PC-9 (cell line): ENCODE results near the gene MYCT1. TPM values are rescaled to one million over a fixed set of nuclear protein-coding genes. Genes with fewer than 3 reads are reported as not detected.

ENCODE experiments used
- Bru-seq: library from RNA; stranded (reverse); fragments of 400-500 nt; gene quantifications from one replicate; lab custom pipeline; 2021; lab: Mats Ljungman, UMichigan
- BruChase-seq, 2 experiments: library from RNA; stranded (reverse); fragments of 400-500 nt; gene quantifications; one replicate each; lab custom pipeline; 2021; lab: Mats Ljungman, UMichigan
- BruUV-seq: library from RNA; stranded (reverse); fragments of 400-500 nt; replicated peaks from 2 replicates; lab custom pipeline; 2021; lab: Mats Ljungman, UMichigan
- CTCF ChIA-PET: fragments of 300-600 bp; sonication (Branson Sonifier 250); formaldehyde crosslinking; loops from one replicate; lab custom pipeline; 2022; ENCODE audit warnings: antibody characterized with exemption; lab: Charles Lee
- POLR2A ChIA-PET: fragments of 300-600 bp; sonication (Branson Sonifier 250); formaldehyde crosslinking; loops from one replicate; lab custom pipeline; 2022; ENCODE audit warnings: antibody characterized with exemption; ENCODE audit not compliant: unreplicated experiment; lab: Charles Lee
- DNase-seq, 2 experiments: peaks; one replicate each; pipeline versions ENCODE4 v3.0.0 to v3.0.0-alpha.2; 2015 to 2022; ENCODE audit warnings: mixed read lengths in 1 of 2
- H2AFZ ChIP-seq: fragments of 200-600 bp; sonication (generic); 2 replicates; pipeline ENCODE4 v1.8.1; 2017; ENCODE audit warnings: antibody characterized with exemption
- H3F3A ChIP-seq: fragments of 200-600 bp; sonication (generic); 2 replicates; pipeline ENCODE4 v1.8.1; 2017; ENCODE audit warnings: antibody characterized with exemption, mild to moderate bottlenecking, low read depth; ENCODE audit not compliant: insufficient read depth
- H3K27ac ChIP-seq: fragments of 200-600 bp; sonication (generic); 2 replicates; pipeline ENCODE4 v1.6.1; 2016; ENCODE audit warnings: mixed run types
- H3K27me3 ChIP-seq: fragments of 200-600 bp; sonication (generic); 2 replicates; pipeline ENCODE4 v1.6.1; 2016; ENCODE audit warnings: low read depth, mixed run types; ENCODE audit not compliant: insufficient read depth
- H3K36me3 ChIP-seq: fragments of 200-600 bp; sonication (generic); 2 replicates; pipeline ENCODE4 v1.6.1; 2016; ENCODE audit warnings: low read depth, mixed run types
- H3K4me1 ChIP-seq: fragments of 200-600 bp; sonication (generic); replicated peaks from 2 replicates; pipeline ENCODE4 v1.6.1; 2016; ENCODE audit warnings: mixed run types; ENCODE audit not compliant: insufficient read depth
- H3K4me2 ChIP-seq: fragments of 200-600 bp; sonication (generic); 2 replicates; pipeline ENCODE4 v1.6.1; 2017; ENCODE audit warnings: mixed run types
- H3K4me3 ChIP-seq: fragments of 200-600 bp; sonication (generic); 2 replicates; pipeline ENCODE4 v1.6.1; 2016; ENCODE audit warnings: mixed run types
- H3K79me2 ChIP-seq: fragments of 200-600 bp; sonication (generic); 2 replicates; pipeline ENCODE4 v1.6.1; 2017; ENCODE audit warnings: low read depth, mixed run types
- H3K9me2 ChIP-seq: fragments of 200-600 bp; sonication (generic); 2 replicates; pipeline ENCODE4 v1.8.1; 2017; ENCODE audit warnings: mild to moderate bottlenecking; ENCODE audit not compliant: insufficient read depth
- H3K9me3 ChIP-seq: fragments of 200-600 bp; sonication (generic); 2 replicates; pipeline ENCODE4 v1.8.1; 2016; ENCODE audit warnings: low read depth; ENCODE audit not compliant: insufficient read depth
- H4K20me1 ChIP-seq: fragments of 200-600 bp; sonication (generic); 2 replicates; pipeline ENCODE4 v1.8.1; 2017; ENCODE audit not compliant: insufficient read depth
- EZH2 ChIP-seq: fragments of 200-600 bp; sonication (generic); IDR thresholded peaks from 2 replicates; pipeline ENCODE4 v1.8.0; 2017; ENCODE audit warnings: antibody characterized with exemption, low read depth
- intact Hi-C: fragments of 100-400 bp; cut with micrococcal nuclease; formaldehyde crosslinking; loops from one replicate; pipeline ENCODE4 v1.10.0; 2022; ENCODE audit not compliant: unreplicated experiment
- long read RNA-seq: library from polyadenylated mRNA; stranded (forward); transcript quantifications from one replicate; pipeline ENCODE4 v2.0.0, GENCODE V29; 2022
- total RNA-seq: library from RNA; stranded (reverse); gene quantifications from 2 replicates; pipeline ENCODE4 v1.2.3, GENCODE V29; 2021
- TF ChIP-seq, protein P1 (sequence below): fragments of 200-600 bp; sonication (generic); conservative IDR thresholded peaks from 2 replicates; pipeline ENCODE4 v1.6.1; 2017; ENCODE audit warnings: mixed run types, antibody characterized with exemption, mild to moderate bottlenecking, moderate library complexity

MYCT1 gene
- total RNA-seq (not detected in 2 replicates), Bru-seq, nascent RNA (percentile 10 among the genes with signal in this experiment), BruChase-seq, experiment 1, labeled RNA remaining after a 2-hour chase (percentile 5 among the genes with signal in this experiment), BruChase-seq, experiment 2, labeled RNA remaining after a 6-hour chase (not detected)
- long read RNA-seq, result 0 reads

GRCh38 chr6:152697634-152698033 lies at the start of gene MYCT1:
TSS of gene MYCT1 (plus strand) at chr6:152697897. CDS start at chr6:152697903, 6 bp downstream.
- Histone ChIP-seq H4K20me1 (no peaks in the 10 kb centered on the region), H3K9me2 (no peaks in the 10 kb centered on the region), H2AFZ (no peak within 1 kb of the TSS), H3K36me3 (no peaks in the 10 kb centered on the region), H3K27me3 (no peaks in the 10 kb centered on the region), H3K4me3 (no peak within 1 kb of the TSS), H3K4me1 (no peaks in the 10 kb centered on the region), H3K27ac (no peak within 1 kb of the TSS), H3K4me2 (no peak within 1 kb of the TSS), H3K79me2 (no peaks in the 10 kb centered on the region), H3K9me3 (no peaks in the 10 kb centered on the region), H3F3A (no peaks in the 10 kb centered on the region)
- DNase-seq, result no peak
- CTCF ChIA-PET, result no interaction called here
- no peak for TF ChIP-seq EZH2
- TF ChIP-seq, protein P1, sequence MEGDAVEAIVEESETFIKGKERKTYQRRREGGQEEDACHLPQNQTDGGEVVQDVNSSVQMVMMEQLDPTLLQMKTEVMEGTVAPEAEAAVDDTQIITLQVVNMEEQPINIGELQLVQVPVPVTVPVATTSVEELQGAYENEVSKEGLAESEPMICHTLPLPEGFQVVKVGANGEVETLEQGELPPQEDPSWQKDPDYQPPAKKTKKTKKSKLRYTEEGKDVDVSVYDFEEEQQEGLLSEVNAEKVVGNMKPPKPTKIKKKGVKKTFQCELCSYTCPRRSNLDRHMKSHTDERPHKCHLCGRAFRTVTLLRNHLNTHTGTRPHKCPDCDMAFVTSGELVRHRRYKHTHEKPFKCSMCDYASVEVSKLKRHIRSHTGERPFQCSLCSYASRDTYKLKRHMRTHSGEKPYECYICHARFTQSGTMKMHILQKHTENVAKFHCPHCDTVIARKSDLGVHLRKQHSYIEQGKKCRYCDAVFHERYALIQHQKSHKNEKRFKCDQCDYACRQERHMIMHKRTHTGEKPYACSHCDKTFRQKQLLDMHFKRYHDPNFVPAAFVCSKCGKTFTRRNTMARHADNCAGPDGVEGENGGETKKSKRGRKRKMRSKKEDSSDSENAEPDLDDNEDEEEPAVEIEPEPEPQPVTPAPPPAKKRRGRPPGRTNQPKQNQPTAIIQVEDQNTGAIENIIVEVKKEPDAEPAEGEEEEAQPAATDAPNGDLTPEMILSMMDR, result no peak
- intact Hi-C loops, result no loop called here
- POLR2A ChIA-PET, result no interaction called here
- no TSS peak for BruUV-seq

DNA sequence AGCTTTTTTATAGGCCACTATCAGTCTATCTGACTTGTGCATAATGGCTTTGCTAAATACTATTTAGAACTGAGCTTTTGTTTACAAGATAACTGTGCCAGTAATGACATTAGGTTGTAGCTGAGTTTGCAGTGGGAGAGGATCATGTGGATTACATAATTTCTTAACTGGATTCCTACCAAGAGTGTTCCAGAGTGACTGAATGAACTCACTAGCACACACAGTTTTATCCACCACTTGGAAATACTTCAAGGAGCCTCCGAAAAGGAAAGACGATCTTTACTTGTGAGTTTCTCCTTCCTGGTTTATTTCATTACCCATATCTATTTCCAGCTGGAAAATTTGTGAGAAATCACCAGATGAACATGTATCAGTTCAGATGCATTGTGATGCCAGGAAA lies 49.6 kb upstream of the MYCT1 start:
- DNase-seq, result no peak
- CTCF ChIA-PET, result no interaction called here

DNA sequence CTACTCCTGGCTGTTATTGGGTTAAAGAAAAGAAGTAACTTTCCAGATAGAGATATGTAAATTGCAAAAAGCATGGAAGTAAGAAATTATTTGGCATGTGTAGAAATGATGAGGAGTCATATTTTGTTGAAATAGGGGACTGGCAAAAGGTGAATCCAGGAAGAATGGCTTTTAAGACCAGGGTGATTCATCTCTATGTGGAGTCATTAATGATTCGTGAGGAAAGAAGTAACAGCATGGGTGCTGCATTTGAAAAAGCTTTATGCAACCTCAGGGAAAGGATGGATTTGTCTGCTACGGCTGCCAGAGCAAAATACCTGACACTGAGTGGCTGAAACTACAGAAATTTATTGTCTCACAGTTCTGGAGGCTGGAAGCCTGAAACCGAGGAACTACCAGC lies 45.7 kb upstream of the MYCT1 start:
- H3K9me2 ChIP-seq, result no peaks in the 10 kb centered on the region
- H3K79me2 ChIP-seq, result no peaks in the 10 kb centered on the region
- no peak for DNase-seq
- no peak overlapping the region for H3K4me2 ChIP-seq
- no peak for TF ChIP-seq EZH2
- TF ChIP-seq, protein P1, result no peak
- no peak overlapping the region for H2AFZ ChIP-seq
- no peak overlapping the region for H3K27ac ChIP-seq
- no peaks in the 10 kb centered on the region for H3F3A ChIP-seq
- no peak overlapping the region for H3K4me3 ChIP-seq
- BruUV-seq, result no TSS peak
- H3K9me3 ChIP-seq, result no peaks in the 10 kb centered on the region
- ChIA-PET CTCF (no interaction called here), POLR2A (no interaction called here)
- no peaks in the 10 kb centered on the region for H4K20me1 ChIP-seq
- H3K27me3 ChIP-seq, result no peaks in the 10 kb centered on the region
- no peaks in the 10 kb centered on the region for H3K4me1 ChIP-seq
- H3K36me3 ChIP-seq, result no peaks in the 10 kb centered on the region
- intact Hi-C loops, result no loop called here

More for the DNA sequence above, 49.6 kb upstream of the MYCT1 start:
- Histone ChIP-seq H3K4me2 (no peak overlapping the region), H3K4me1 (no peaks in the 10 kb centered on the region), H3K27ac (no peak overlapping the region), H3F3A (no peaks in the 10 kb centered on the region), H3K79me2 (no peaks in the 10 kb centered on the region), H3K9me2 (no peaks in the 10 kb centered on the region), H3K27me3 (no peaks in the 10 kb centered on the region), H2AFZ (no peak overlapping the region), H3K4me3 (no peak overlapping the region), H4K20me1 (no peaks in the 10 kb centered on the region), H3K9me3 (no peaks in the 10 kb centered on the region), H3K36me3 (no peaks in the 10 kb centered on the region)
- POLR2A ChIA-PET, result no interaction called here
- no TSS peak for BruUV-seq
- intact Hi-C loops, result loop anchor here (10.0 kb wide), 1 partner anchor 163 kb away; no protein-coding TSS in a partner anchor
- TF ChIP-seq EZH2, result no peak
- TF ChIP-seq, protein P1, result no peak
